GM12878 (cell line): ENCODE results near the gene DCAF12. TPM values are rescaled to one million over a fixed set of nuclear protein-coding genes. Genes with fewer than 3 reads are reported as not detected.

Experiments
- ATAC-seq: fragments of 200-7000 bp; cut with Tn5 transposase; 3 replicates; pipeline ENCODE4 v1.9.1; 2020; ENCODE audit warnings: mild to moderate bottlenecking, moderate library complexity
- BruUV-seq: library from RNA; stranded (reverse); fragments of 400-500 nt; replicated peaks from 2 replicates; lab custom pipeline; 2021; lab: Mats Ljungman, UMichigan
- CTCF ChIA-PET: fragments of 300-600 bp; sonication (Branson Sonifier 250); formaldehyde crosslinking; extraction: SDS; loops from one replicate; lab custom pipeline; 2021; ENCODE audit warnings: inconsistent platforms; lab: Yijun Ruan, JAX
- POLR2A ChIA-PET: fragments of 350-600 bp; formaldehyde crosslinking; extraction: SDS; loops from one replicate; lab custom pipeline; 2021; ENCODE audit warnings: inconsistent platforms; lab: Charles Lee
- RAD21 ChIA-PET: fragments of 300-600 bp; sonication (Branson Sonifier 250); formaldehyde crosslinking; loops from one replicate; lab custom pipeline; 2023; ENCODE audit warnings: antibody characterized with exemption; ENCODE audit not compliant: unreplicated experiment; lab: Charles Lee
- SMC1A ChIA-PET: fragments of 300-600 bp; sonication (Branson Sonifier 250); formaldehyde crosslinking; loops from one replicate; lab custom pipeline; 2023; ENCODE audit not compliant: unreplicated experiment, uncharacterized antibody; lab: Charles Lee
- DNase-seq: peaks from one replicate; pipeline ENCODE4 v3.0.0-alpha.2; 2011; ENCODE audit warnings: low read depth, low spot score
- FAIRE-seq: peaks from 3 replicates; lab custom pipeline; 2011; peaks lifted over from hg19 to GRCh38; lab: Jason Lieb, UNC
- H2AFZ ChIP-seq: 2 replicates; pipeline ENCODE4 v1.6.0; 2011; ENCODE audit warnings: low read depth, low read length, control low read depth; ENCODE audit not compliant: control insufficient read depth
- H3K27ac ChIP-seq: 2 replicates; pipeline ENCODE4 v1.5.1; 2011; ENCODE audit warnings: control low read depth; ENCODE audit not compliant: control insufficient read depth, insufficient read depth
- H3K27me3 ChIP-seq, 2 experiments: replicated peaks in 1 of 2; 2 replicates each; pipeline versions ENCODE4 v1.6.0 to v1.6.1; 2011; ENCODE audit warnings: low read length in 1 of 2; ENCODE audit not compliant: control insufficient read depth in 2 of 2, insufficient read depth in 2 of 2
- H3K36me3 ChIP-seq, 2 experiments: 2 replicates each; pipeline ENCODE4 v1.5.1; 2011; ENCODE audit warnings: low read length in 1 of 2; ENCODE audit not compliant: control insufficient read depth in 2 of 2, insufficient read depth in 2 of 2
- H3K4me1 ChIP-seq: 2 replicates; pipeline ENCODE4 v1.6.1; 2011; ENCODE audit warnings: mild to moderate bottlenecking, low read length, moderate library complexity, mixed read lengths; ENCODE audit not compliant: control insufficient read depth, insufficient read depth
- H3K4me2 ChIP-seq: 2 replicates; pipeline ENCODE4 v1.6.0; 2011; ENCODE audit warnings: control low read depth; ENCODE audit not compliant: control insufficient read depth, insufficient read depth
- H3K4me3 ChIP-seq: fragments of 200-600 bp; sonication (generic); 2 replicates; pipeline ENCODE4 v1.5.1; 2016
- H3K79me2 ChIP-seq: 2 replicates; pipeline ENCODE4 v1.6.0; 2011; ENCODE audit warnings: low read length; ENCODE audit not compliant: control insufficient read depth, insufficient read depth
- H3K9ac ChIP-seq: 2 replicates; pipeline ENCODE4 v1.8.0; 2011; ENCODE audit warnings: low read length, control low read depth, mixed read lengths; ENCODE audit not compliant: control insufficient read depth, insufficient read depth
- H3K9me3 ChIP-seq: replicated peaks from 3 replicates; pipeline ENCODE4 v1.5.1; 2011; ENCODE audit warnings: mild to moderate bottlenecking, low read length; ENCODE audit not compliant: control insufficient read depth, insufficient read depth
- H4K20me1 ChIP-seq: 2 replicates; pipeline ENCODE4 v1.6.0; 2011; ENCODE audit not compliant: control insufficient read depth, insufficient read depth
- ASH2L ChIP-seq: fragments of 300-600, 200-600 bp; sonication (generic); IDR thresholded peaks from 2 replicates; pipeline ENCODE4 v1.6.1; 2017; ENCODE audit warnings: low read depth, mild to moderate bottlenecking, borderline replicate concordance
- CREB1 ChIP-seq: IDR thresholded peaks from 2 replicates; pipeline ENCODE4 v1.6.1; 2012; ENCODE audit warnings: low read depth, mild to moderate bottlenecking, inconsistent platforms
- RB1 ChIP-seq: fragments of 450-650 bp; formaldehyde crosslinking; IDR thresholded peaks from 2 replicates; pipeline ENCODE4 v1.6.1; 2017; ENCODE audit warnings: mild to moderate bottlenecking, borderline replicate concordance
- WGBS: methylation state at CpG from one replicate; pipeline ENCODE4 v1.1.6; 2016; ENCODE audit warnings: low lambda C conversion rate; ENCODE audit not compliant: insufficient replicate concordance, insufficient coverage; ENCODE audit errors: missing lambda C conversion rate; 5-methylcytosine and 5-hydroxymethylcytosine counted together
- in situ Hi-C: fragments of 300-500 bp; cut with MboI; formaldehyde crosslinking; loops from 9 replicates; pipeline ENCODE4 v1.14.3; 2018; ENCODE audit warnings: mixed read lengths
- intact Hi-C: fragments of 100-400 bp; cut with micrococcal nuclease; formaldehyde crosslinking; loops from one replicate; pipeline ENCODE4 v1.14.2; 2022; ENCODE audit not compliant: unreplicated experiment
- polyA plus RNA-seq, 11 experiments: library from polyadenylated mRNA; depleted of rRNA in 4 of 11; unstranded in 6 of 11; stranded (reverse) in 5 of 11; fragments of >200 nt; fragmentation: Nextera tagmentation in 4 of 11; fragmentation: Illumina TruSeq in 1 of 11; extraction: Ambion mirVana in 4 of 11; extraction: Trizol in 1 of 11; gene quantifications; 1 replicate in 1 of 11; 2 replicates in 10 of 11; pipeline versions ENCODE4 v1.2.1 to v1.2.3, GENCODE V29; 2011 to 2016; ENCODE audit warnings: inconsistent platforms in 2 of 11, missing spikeins in 2 of 11, low read depth in 1 of 11
- total RNA-seq, 4 experiments: library from RNA; depleted of rRNA in 3 of 4; stranded (reverse); fragments of >200 nt in 3 of 4; fragmentation: Illumina TruSeq in 1 of 4; extraction: Trizol in 1 of 4; gene quantifications; 2 replicates each; pipeline versions ENCODE4 v1.2.1 to v1.2.3, GENCODE V29; 2013 to 2021
- TF ChIP-seq, protein P1 (sequence below): fragments of 450-650 bp; IDR thresholded peaks from 2 replicates; pipeline ENCODE4 v1.6.1; 2017; ENCODE audit warnings: borderline replicate concordance
- TF ChIP-seq, protein P2 (sequence below): IDR thresholded peaks from 2 replicates; pipeline ENCODE4 v1.6.1; 2011; ENCODE audit warnings: borderline replicate concordance, low read depth, mild to moderate bottlenecking, moderate library complexity, low read length; ENCODE audit not compliant: insufficient read depth, poor library complexity, severe bottlenecking

The DCAF12 gene
- total and polyA plus RNA-seq, 10 of the 15 experiments (the other 5 are each of a cell fraction or from before 2014, with no cell fraction given), result 11.7 to 57.6 (median 34.6) TPM

DNA sequence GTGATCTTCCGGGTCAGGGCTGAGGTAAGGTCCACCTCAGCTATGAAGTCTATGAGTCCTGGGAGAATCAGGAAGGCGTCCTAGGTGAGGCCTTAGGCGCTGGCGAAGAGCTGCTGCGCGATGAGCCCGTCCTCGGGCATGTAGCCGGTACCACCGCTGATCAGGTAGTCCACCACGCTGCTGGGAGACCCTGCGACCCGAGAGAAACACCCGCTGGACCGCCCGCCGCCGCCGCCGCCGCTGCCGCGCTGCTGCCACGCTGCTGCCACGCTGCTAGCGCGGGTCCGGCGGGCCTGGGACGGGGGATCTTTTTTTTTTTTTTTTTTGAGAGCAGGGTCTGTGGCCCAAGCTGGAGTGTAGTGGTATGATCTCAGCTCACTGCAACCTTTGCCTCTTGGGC lies 8.0 kb upstream of the DCAF12 start (continued):
- TF ChIP-seq CREB1, result no peak
- TF ChIP-seq, protein P1, sequence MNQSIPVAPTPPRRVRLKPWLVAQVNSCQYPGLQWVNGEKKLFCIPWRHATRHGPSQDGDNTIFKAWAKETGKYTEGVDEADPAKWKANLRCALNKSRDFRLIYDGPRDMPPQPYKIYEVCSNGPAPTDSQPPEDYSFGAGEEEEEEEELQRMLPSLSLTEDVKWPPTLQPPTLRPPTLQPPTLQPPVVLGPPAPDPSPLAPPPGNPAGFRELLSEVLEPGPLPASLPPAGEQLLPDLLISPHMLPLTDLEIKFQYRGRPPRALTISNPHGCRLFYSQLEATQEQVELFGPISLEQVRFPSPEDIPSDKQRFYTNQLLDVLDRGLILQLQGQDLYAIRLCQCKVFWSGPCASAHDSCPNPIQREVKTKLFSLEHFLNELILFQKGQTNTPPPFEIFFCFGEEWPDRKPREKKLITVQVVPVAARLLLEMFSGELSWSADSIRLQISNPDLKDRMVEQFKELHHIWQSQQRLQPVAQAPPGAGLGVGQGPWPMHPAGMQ, result no peak
- TF ChIP-seq, all 136 proteins: peak for 0

DNA sequence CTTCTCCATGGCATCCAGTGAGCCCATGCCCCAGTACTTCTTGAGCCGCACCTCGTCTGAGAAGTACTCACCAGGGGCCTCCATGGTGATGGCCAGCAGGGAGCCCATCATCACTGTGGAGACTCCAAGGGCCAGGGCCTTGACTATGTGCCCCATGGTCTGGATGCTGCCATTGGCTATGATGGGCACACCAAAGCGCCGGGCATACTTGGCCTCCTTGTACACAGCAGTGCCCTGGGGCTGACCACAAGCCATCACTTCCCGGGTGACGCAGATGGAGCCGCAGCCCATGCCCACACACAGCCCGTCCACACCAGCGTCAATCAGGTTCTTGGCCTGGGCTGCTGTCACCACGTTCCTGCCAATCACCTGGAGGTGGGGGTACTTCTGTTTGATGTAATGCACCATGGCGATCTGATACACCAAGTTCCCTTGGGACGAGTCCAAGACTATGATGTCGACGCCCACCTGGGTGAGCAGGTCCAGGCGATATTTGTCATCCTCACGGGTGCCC lies 7.0 kb upstream of the DCAF12 start:
- intact Hi-C loops (no loop called here), in situ Hi-C loops (no loop called here)
- SMC1A ChIA-PET, result interaction anchor here (1.1 kb wide), 1 partner anchor 14 kb away, joined by 3 read pairs; no protein-coding TSS in a partner anchor
- Histone ChIP-seq H3K36me3 (no peaks in the 10 kb centered on the region), H4K20me1 (no peaks in the 10 kb centered on the region), H3K4me2 (no peak overlapping the region), H3K9ac (no peak overlapping the region), H3K27me3 (no peaks in the 10 kb centered on the region), H3K9me3 (no peaks in the 10 kb centered on the region), H3K4me3 (no peak overlapping the region), H3K4me1 (no peaks in the 10 kb centered on the region; the same call in 1 of the 2 replicates), H3K79me2 (no peaks in the 10 kb centered on the region), H2AFZ (no peak overlapping the region), H3K27ac (no peak overlapping the region)
- TF ChIP-seq, protein P1, result no peak
- TF ChIP-seq RB1 (no peak), ASH2L (no peak)
- TF ChIP-seq, protein P2, sequence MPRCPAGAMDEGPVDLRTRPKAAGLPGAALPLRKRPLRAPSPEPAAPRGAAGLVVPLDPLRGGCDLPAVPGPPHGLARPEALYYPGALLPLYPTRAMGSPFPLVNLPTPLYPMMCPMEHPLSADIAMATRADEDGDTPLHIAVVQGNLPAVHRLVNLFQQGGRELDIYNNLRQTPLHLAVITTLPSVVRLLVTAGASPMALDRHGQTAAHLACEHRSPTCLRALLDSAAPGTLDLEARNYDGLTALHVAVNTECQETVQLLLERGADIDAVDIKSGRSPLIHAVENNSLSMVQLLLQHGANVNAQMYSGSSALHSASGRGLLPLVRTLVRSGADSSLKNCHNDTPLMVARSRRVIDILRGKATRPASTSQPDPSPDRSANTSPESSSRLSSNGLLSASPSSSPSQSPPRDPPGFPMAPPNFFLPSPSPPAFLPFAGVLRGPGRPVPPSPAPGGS, result no peak
- POLR2A ChIA-PET, result no interaction called here
- WGBS, result 84% methylated on average over 16 of the region's 16 CpGs
- DNase-seq, result no peak
- no TSS peak for BruUV-seq
- FAIRE-seq, result no peak
- CTCF ChIA-PET, result no interaction called here
- no peak for ATAC-seq
- RAD21 ChIA-PET, result no interaction called here
